NCI-H2081 (cell line): ENCODE measurements around the gene CERK.

ENCODE experiments used
- DNase-seq, 2 experiments: peaks; one replicate each; lab custom pipeline; 2025; lab: John Stamatoyannopoulos, UW

CERK gene

GRCh38 chr22:46731246-46732040, 6.6 kb downstream of the CERK start:
- peak; percentile 59 to 81 for DNase-seq

- DNase-seq, result no peak
Observed at GRCh38 chr22:46730568-46731245, 7.3 kb downstream of the CERK start.

GRCh38 chr22:46728470-46728869, 9.6 kb downstream of the CERK start:
- no peak for DNase-seq

GRCh38 chr22:46727813-46728364, 10.2 kb downstream of the CERK start:
- DNase-seq, result no peak

GRCh38 chr22:46726986-46727317, 11.1 kb downstream of the CERK start:
- DNase-seq, result no peak

- peak; percentile 70 to 84 for DNase-seq
Observed at GRCh38 chr22:46726066-46726985, 11.7 kb downstream of the CERK start.

- no peak for DNase-seq
Observed at GRCh38 chr22:46725096-46725495, 13.0 kb downstream of the CERK start.

- DNase-seq, result no peak
Observed at GRCh38 chr22:46723882-46724281, 14.2 kb downstream of the CERK start.

- no peak for DNase-seq
Observed at GRCh38 chr22:46721501-46722085, 16.5 kb downstream of the CERK start.

GRCh38 chr22:46719921-46720320, 18.1 kb downstream of the CERK start:
- DNase-seq, result no peak

- DNase-seq, result no peak
Observed at GRCh38 chr22:46714550-46714949, 23.5 kb downstream of the CERK start.

- no peak for DNase-seq
Observed at GRCh38 chr22:46712288-46712687, 25.8 kb downstream of the CERK start.

- no peak for DNase-seq
Observed at GRCh38 chr22:46710806-46711205, 27.2 kb downstream of the CERK start.

- no peak for DNase-seq
Observed at GRCh38 chr22:46708766-46709330, 29.2 kb downstream of the CERK start.

GRCh38 chr22:46707827-46708570, 30.1 kb downstream of the CERK start:
- DNase-seq, result no peak

GRCh38 chr22:46707305-46707704, 30.7 kb downstream of the CERK start:
- no peak for DNase-seq

GRCh38 chr22:46706060-46706459, 32.0 kb downstream of the CERK start:
- DNase-seq, result no peak

GRCh38 chr22:46703996-46704370, 34.1 kb downstream of the CERK start:
- no peak for DNase-seq

- no peak for DNase-seq
Observed at GRCh38 chr22:46703171-46703995, 34.7 kb downstream of the CERK start.

- DNase-seq, result no peak
Observed at GRCh38 chr22:46701262-46701661, 36.8 kb downstream of the CERK start.
